ENCODE measurements around the gene YWHAE.

- TF ChIP-seq CTCF (IDR thresholded peaks at IDR 0.05) (no peak), POLR2A (IDR thresholded peaks at IDR 0.05) (no peak)
Measured at GRCh38 chr17:1398931-1399678, 917 bp downstream of the YWHAE start.

All from esophagus squamous epithelium (tissue), 4 donors.